Measurements from ENCODE around the gene PIK3R1.

DNA sequence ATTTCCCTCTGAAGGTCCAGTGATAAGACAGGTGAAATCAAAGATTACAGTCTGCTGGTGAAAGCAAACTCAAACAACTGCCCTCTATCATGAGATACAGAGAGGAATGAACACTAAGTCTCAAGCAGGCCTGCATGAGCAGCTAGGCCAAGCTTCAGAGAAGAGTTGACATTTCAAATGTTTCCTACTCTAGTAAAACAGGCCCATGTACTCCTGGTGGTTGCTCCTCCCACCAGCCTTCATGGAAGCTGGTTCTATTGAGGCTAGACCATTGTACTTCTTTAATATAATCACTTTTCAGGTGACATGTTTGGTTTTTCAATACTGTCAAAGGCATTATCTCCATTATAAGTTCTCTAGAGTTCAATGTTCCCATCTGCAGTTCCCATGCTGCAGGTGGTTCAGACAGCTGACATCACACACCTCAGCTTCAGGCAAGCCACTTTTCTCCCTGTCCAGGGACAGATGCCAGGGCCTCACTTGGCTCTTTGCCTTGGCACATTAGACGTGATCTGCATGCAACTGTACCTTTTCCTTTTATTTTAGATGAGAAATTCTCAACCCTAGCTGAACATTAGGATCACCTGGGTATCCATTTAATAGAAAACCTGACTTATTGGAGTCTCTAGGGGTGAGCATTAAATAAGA lies 89.8 kb downstream of the PIK3R1 start:
- TF ChIP-seq TCF12 (IDR thresholded peaks at IDR 0.05; ENCODE audit: low read depth) (no peak), EGR1 (IDR thresholded peaks at IDR 0.05) (no peak), RAD21 (IDR thresholded peaks at IDR 0.05; ENCODE audit: low read depth) (no peak), YY1 (IDR thresholded peaks at IDR 0.05; ENCODE audit: low read depth) (no peak), NFIC (IDR thresholded peaks at IDR 0.05) (no peak), EP300 (IDR thresholded peaks at IDR 0.05; ENCODE audit: borderline replicate concordance) (no peak)
- TF ChIP-seq, protein P1, sequence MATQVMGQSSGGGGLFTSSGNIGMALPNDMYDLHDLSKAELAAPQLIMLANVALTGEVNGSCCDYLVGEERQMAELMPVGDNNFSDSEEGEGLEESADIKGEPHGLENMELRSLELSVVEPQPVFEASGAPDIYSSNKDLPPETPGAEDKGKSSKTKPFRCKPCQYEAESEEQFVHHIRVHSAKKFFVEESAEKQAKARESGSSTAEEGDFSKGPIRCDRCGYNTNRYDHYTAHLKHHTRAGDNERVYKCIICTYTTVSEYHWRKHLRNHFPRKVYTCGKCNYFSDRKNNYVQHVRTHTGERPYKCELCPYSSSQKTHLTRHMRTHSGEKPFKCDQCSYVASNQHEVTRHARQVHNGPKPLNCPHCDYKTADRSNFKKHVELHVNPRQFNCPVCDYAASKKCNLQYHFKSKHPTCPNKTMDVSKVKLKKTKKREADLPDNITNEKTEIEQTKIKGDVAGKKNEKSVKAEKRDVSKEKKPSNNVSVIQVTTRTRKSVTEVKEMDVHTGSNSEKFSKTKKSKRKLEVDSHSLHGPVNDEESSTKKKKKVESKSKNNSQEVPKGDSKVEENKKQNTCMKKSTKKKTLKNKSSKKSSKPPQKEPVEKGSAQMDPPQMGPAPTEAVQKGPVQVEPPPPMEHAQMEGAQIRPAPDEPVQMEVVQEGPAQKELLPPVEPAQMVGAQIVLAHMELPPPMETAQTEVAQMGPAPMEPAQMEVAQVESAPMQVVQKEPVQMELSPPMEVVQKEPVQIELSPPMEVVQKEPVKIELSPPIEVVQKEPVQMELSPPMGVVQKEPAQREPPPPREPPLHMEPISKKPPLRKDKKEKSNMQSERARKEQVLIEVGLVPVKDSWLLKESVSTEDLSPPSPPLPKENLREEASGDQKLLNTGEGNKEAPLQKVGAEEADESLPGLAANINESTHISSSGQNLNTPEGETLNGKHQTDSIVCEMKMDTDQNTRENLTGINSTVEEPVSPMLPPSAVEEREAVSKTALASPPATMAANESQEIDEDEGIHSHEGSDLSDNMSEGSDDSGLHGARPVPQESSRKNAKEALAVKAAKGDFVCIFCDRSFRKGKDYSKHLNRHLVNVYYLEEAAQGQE (IDR thresholded peaks at IDR 0.05; ENCODE audit: low read depth) = no peak
